ENCODE data around the gene DDX10. TPM values are rescaled to one million over a fixed set of nuclear protein-coding genes. Genes with fewer than 3 reads are reported as not detected.

Gene DDX10
- total and polyA plus RNA-seq, 2 of the 8 experiments (the other 6 are each of a cell fraction or from before 2014, with no cell fraction given): 49.2 to 52.2 TPM

DNA sequence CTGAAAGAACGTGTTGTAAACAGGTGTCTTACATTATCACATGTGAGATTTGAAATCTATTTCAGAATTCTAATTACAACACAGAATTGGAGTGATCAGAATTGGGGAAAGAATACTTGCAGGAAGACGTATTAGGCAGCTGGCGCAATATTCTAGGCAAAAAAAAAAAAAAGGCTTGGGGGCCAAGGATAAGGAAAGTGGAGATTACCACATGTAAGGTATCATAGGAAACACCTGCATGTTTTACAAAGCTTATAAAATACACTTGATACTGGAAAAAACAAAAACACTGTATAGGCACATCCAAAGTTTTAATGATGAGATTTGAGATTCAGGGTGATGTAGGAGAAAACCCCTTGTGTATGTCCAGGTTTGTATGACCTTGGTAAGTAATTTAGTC is 245.1 kb downstream of the DDX10 start:
- WGBS, 2 experiments (ENCODE audit: extremely low coverage in 1 of 2, insufficient coverage in 1 of 2, insufficient read length in 1 of 2, insufficient replicate concordance in 2 of 2, low coverage in 1 of 2, low lambda C conversion rate in 2 of 2, missing lambda C conversion rate in 1 of 2): 86% methylated on average over 3 of the region's 3 CpGs; no CpG with 5 or more reads in 1 of the 2 experiments
- Histone ChIP-seq H3K9me3 (ENCODE audit: insufficient read depth in 2 of 2, low read depth in 1 of 2, low read length in 1 of 2) (no peaks in the 10 kb centered on the region), H3K18ac (ENCODE audit: extremely low read depth, low read length) (no peak overlapping the region), H3K4ac (replicated peaks; ENCODE audit: insufficient read length, low read depth, low read length) (no peak overlapping the region), H2AK5ac (ENCODE audit: low read depth, low read length) (no peak overlapping the region), H2BK120ac (replicated peaks; ENCODE audit: low read depth, low read length) (no peak overlapping the region), H3K79me2 (ENCODE audit: control insufficient read depth in 1 of 2, insufficient read depth in 2 of 2, low read length in 2 of 2) (no peaks in the 10 kb centered on the region), H3K14ac (ENCODE audit: insufficient read length) (no peak overlapping the region), H3K27me3 (replicated peaks in 1 of 4; ENCODE audit: control insufficient read depth in 3 of 4, extremely low read depth in 1 of 4, insufficient read depth in 3 of 4, low read length in 3 of 4) (no peaks in the 10 kb centered on the region), H2BK5ac (ENCODE audit: low read depth, low read length) (no peak overlapping the region), H3K4me2 (ENCODE audit: insufficient read depth in 1 of 2, low read depth in 2 of 2, low read length in 2 of 2) (no peak overlapping the region), H2BK12ac (ENCODE audit: low read depth, low read length) (no peak overlapping the region), H3K23me2 (ENCODE audit: low read depth, low read length) (peaks cover 2% of the 10 kb centered on the region; the same call in 1 of the 2 replicates), H4K20me1 (replicated peaks in 1 of 2; ENCODE audit: control insufficient read depth in 1 of 2, insufficient read depth in 2 of 2, low read length in 2 of 2) (no peaks in the 10 kb centered on the region), H3K9ac (replicated peaks in 1 of 4; ENCODE audit: extremely low read depth in 1 of 4, low read depth in 3 of 4, low read length in 3 of 4) (no peak overlapping the region), H3K56ac (replicated peaks; ENCODE audit: insufficient read length, low read depth, low read length) (no peak overlapping the region), H3K79me1 (ENCODE audit: low read depth, low read length) (no peaks in the 10 kb centered on the region; the same call in 1 of the 2 replicates), H4K91ac (replicated peaks; ENCODE audit: insufficient read length, low read length) (no peak overlapping the region), H2BK20ac (ENCODE audit: low read length) (no peak overlapping the region), H3K4me3 (ENCODE audit: extremely low read depth in 1 of 4, insufficient read depth in 2 of 4, low read depth in 3 of 4, low read length in 4 of 4) (no peak overlapping the region), H2BK15ac (ENCODE audit: low read length) (no peak overlapping the region), H3K23ac (ENCODE audit: insufficient read length) (no peak overlapping the region), H4K8ac (ENCODE audit: extremely low read depth, insufficient read depth, low read length) (no peak overlapping the region), H3K27ac (ENCODE audit: low read depth, low read length) (no peak overlapping the region), H2AFZ (ENCODE audit: low read length) (no peak overlapping the region), H3K36me3 (ENCODE audit: control insufficient read depth in 2 of 4, insufficient read depth in 4 of 4, low read length in 3 of 4) (no peaks in the 10 kb centered on the region), H3K4me1 (replicated peaks in 1 of 4; ENCODE audit: control insufficient read depth in 3 of 4, insufficient read depth in 4 of 4, low read length in 3 of 4) (peaks cover 0 to 4% (median 2%) of the 10 kb centered on the region in 4 experiments; a peak in 2 of 7 replicates), H4K5ac (ENCODE audit: insufficient read length, low read depth, low read length) (no peak overlapping the region)
- FAIRE-seq (no peak), DNase-seq (ENCODE audit: low read depth in 1 of 2, low spot score in 2 of 2) (no peak)
- no peak for TF ChIP-seq CHD1 (IDR thresholded peaks at IDR 0.05; ENCODE audit: low read depth, low read length)
- no peak for TF ChIP-seq RNF2 (IDR thresholded peaks at IDR 0.05; ENCODE audit: borderline replicate concordance, low read depth, low read length, missing control alignments, poor library complexity, severe bottlenecking)
- no peak for TF ChIP-seq RXRA (IDR thresholded peaks at IDR 0.05; ENCODE audit: insufficient read depth, low read depth, low read length)
- ChIA-PET CTCF (ENCODE audit: partially characterized antibody) (interaction anchor here (0.7 kb wide), 1 partner anchor 774 kb away, joined by 3 read pairs; no protein-coding TSS in a partner anchor), POLR2A (ENCODE audit: partially characterized antibody) (no interaction called here)

Measured in H1 (cell line).